IMR-90 (cell line): ENCODE results near the gene DNAH8. TPM values are rescaled to one million over a fixed set of nuclear protein-coding genes. Genes with fewer than 3 reads are reported as not detected.

Source experiments
- ATAC-seq: fragments of 200-7000 bp; cut with Tn5 transposase; 2 replicates; pipeline ENCODE4 v1.9.1; 2020; ENCODE audit warnings: low read depth, mild to moderate bottlenecking, moderate library complexity
- BruUV-seq: library from RNA; stranded (reverse); fragments of 400-500 nt; replicated peaks from 2 replicates; lab custom pipeline; 2021; lab: Mats Ljungman, UMichigan
- CTCF ChIA-PET: fragments of 300-600 bp; formaldehyde crosslinking; extraction: SDS; loops from one replicate; lab custom pipeline; 2021; ENCODE audit warnings: antibody characterized with exemption; lab: Yijun Ruan, JAX
- POLR2A ChIA-PET: fragments of 300-600 bp; sonication (Branson Sonifier 250); formaldehyde crosslinking; loops from one replicate; lab custom pipeline; 2022; ENCODE audit warnings: antibody characterized with exemption; ENCODE audit not compliant: unreplicated experiment; lab: Charles Lee
- DNase-seq: peaks from one replicate; pipeline ENCODE4 v3.0.0; 2013
- H2AFZ ChIP-seq: replicated peaks from 2 replicates; pipeline ENCODE3; 2013; ENCODE audit warnings: low read length, mild to moderate bottlenecking; ENCODE audit not compliant: poor library complexity
- H2AK5ac ChIP-seq: 2 replicates; pipeline ENCODE4 v1.6.1; 2013; ENCODE audit warnings: low read depth, low read length, inconsistent platforms
- H2AK9ac ChIP-seq: replicated peaks from 2 replicates; pipeline ENCODE3; 2013; ENCODE audit warnings: mild to moderate bottlenecking, low read depth, low read length, moderate library complexity; ENCODE audit not compliant: poor library complexity
- H2BK120ac ChIP-seq: 2 replicates; pipeline ENCODE4 v1.6.1; 2013; ENCODE audit warnings: low read depth, low read length, inconsistent platforms
- H2BK15ac ChIP-seq: 3 replicates; pipeline ENCODE4 v1.6.1; 2013; ENCODE audit warnings: low read depth, low read length, inconsistent platforms
- H2BK20ac ChIP-seq: 2 replicates; pipeline ENCODE4 v1.6.1; 2013; ENCODE audit warnings: low read depth, mild to moderate bottlenecking, inconsistent platforms, low read length, moderate library complexity
- H2BK5ac ChIP-seq: 2 replicates; pipeline ENCODE4 v1.6.1; 2013; ENCODE audit warnings: mild to moderate bottlenecking, low read depth, low read length, inconsistent platforms; ENCODE audit not compliant: poor library complexity, severe bottlenecking
- H3K14ac ChIP-seq: replicated peaks from 2 replicates; pipeline ENCODE4 v1.6.1; 2013; ENCODE audit warnings: low read depth, low read length, inconsistent platforms
- H3K18ac ChIP-seq: 2 replicates; pipeline ENCODE4 v1.6.1; 2013; ENCODE audit warnings: low read depth, low read length, control low read depth
- H3K23ac ChIP-seq: 2 replicates; pipeline ENCODE4 v1.6.1; 2013; ENCODE audit warnings: low read depth, low read length, inconsistent platforms
- H3K27ac ChIP-seq: 2 replicates; pipeline ENCODE4 v1.5.1; 2013; ENCODE audit warnings: mild to moderate bottlenecking, control low read depth, low read length; ENCODE audit not compliant: insufficient read depth
- H3K27me3 ChIP-seq: 2 replicates; pipeline ENCODE4 v1.6.1; 2013; ENCODE audit warnings: low read length; ENCODE audit not compliant: control insufficient read depth, insufficient read depth
- H3K36me3 ChIP-seq: 2 replicates; pipeline ENCODE4 v1.6.1; 2013; ENCODE audit warnings: low read length, mixed read lengths; ENCODE audit not compliant: control insufficient read depth, insufficient read depth
- H3K4ac ChIP-seq: 2 replicates; pipeline ENCODE4 v1.6.1; 2013; ENCODE audit warnings: low read depth, low read length, inconsistent platforms
- H3K4me1 ChIP-seq: 2 replicates; pipeline ENCODE4 v1.6.1; 2013; ENCODE audit warnings: low read length, mixed read lengths; ENCODE audit not compliant: control insufficient read depth, insufficient read depth
- H3K4me2 ChIP-seq: 2 replicates; pipeline ENCODE4 v1.6.1; 2013; ENCODE audit warnings: low read depth, mild to moderate bottlenecking, control low read depth, low read length, moderate library complexity
- H3K4me3 ChIP-seq: 2 replicates; pipeline ENCODE4 v1.5.1; 2013; ENCODE audit warnings: low read depth, mild to moderate bottlenecking, control low read depth, low read length, moderate library complexity; ENCODE audit not compliant: insufficient read depth
- H3K56ac ChIP-seq: 2 replicates; pipeline ENCODE4 v1.6.1; 2013; ENCODE audit warnings: low read length, inconsistent platforms; ENCODE audit not compliant: insufficient read depth; ENCODE audit errors: extremely low read depth
- H3K79me1 ChIP-seq, 2 experiments: 2 replicates each; pipeline ENCODE4 v1.6.1; 2013; ENCODE audit warnings: low read length in 2 of 2, inconsistent platforms in 1 of 2, low read depth in 1 of 2
- H3K9ac ChIP-seq: 2 replicates; pipeline ENCODE4 v1.6.1; 2013; ENCODE audit warnings: low read depth, low read length, control low read depth
- H3K9me1 ChIP-seq: 2 replicates; pipeline ENCODE4 v1.6.1; 2013; ENCODE audit warnings: low read length, inconsistent platforms; ENCODE audit not compliant: insufficient read depth
- H3K9me3 ChIP-seq: 2 replicates; pipeline ENCODE4 v1.6.1; 2013; ENCODE audit warnings: low read length; ENCODE audit not compliant: control insufficient read depth, insufficient read depth
- H4K20me1 ChIP-seq: 2 replicates; pipeline ENCODE4 v1.6.1; 2013; ENCODE audit warnings: low read length, inconsistent platforms; ENCODE audit not compliant: insufficient read depth
- H4K5ac ChIP-seq: 2 replicates; pipeline ENCODE4 v1.6.1; 2013; ENCODE audit warnings: mild to moderate bottlenecking, low read depth, low read length, control low read depth
- H4K8ac ChIP-seq, 2 experiments: 2 replicates each; pipeline ENCODE4 v1.6.1; 2013; ENCODE audit warnings: low read depth in 2 of 2, low read length in 2 of 2, control low read depth in 1 of 2, inconsistent platforms in 1 of 2
- H4K91ac ChIP-seq: 2 replicates; pipeline ENCODE4 v1.6.1; 2013; ENCODE audit warnings: low read depth, low read length, inconsistent platforms; ENCODE audit not compliant: insufficient read depth
- BHLHE40 ChIP-seq: fragments of 150-350 bp; IDR thresholded peaks from 2 replicates; pipeline ENCODE4 v1.6.1; 2016; ENCODE audit warnings: mild to moderate bottlenecking, low read depth, low read length
- FOS ChIP-seq: fragments of 150-350 bp; IDR thresholded peaks from 2 replicates; pipeline ENCODE4 v1.6.1; 2016; ENCODE audit warnings: low read depth, low read length
- MAZ ChIP-seq: IDR thresholded peaks from 2 replicates; pipeline ENCODE4 v1.6.1; 2012; ENCODE audit warnings: low read depth, mild to moderate bottlenecking, low read length, improper control_type of control experiment, moderate library complexity, borderline replicate concordance
- MXI1 ChIP-seq: IDR thresholded peaks from 2 replicates; pipeline ENCODE4 v1.6.1; 2012; ENCODE audit warnings: low read depth, mild to moderate bottlenecking, low read length, moderate library complexity, borderline replicate concordance
- NFE2L2 ChIP-seq: fragments of 150-350 bp; IDR thresholded peaks from 2 replicates; pipeline ENCODE4 v1.6.1; 2016; ENCODE audit warnings: low read depth, mild to moderate bottlenecking, low read length
- RAD21 ChIP-seq: IDR thresholded peaks from 2 replicates; pipeline ENCODE4 v1.6.1; 2012; ENCODE audit warnings: low read length, improper control_type of control experiment
- RFX5 ChIP-seq: IDR thresholded peaks from 2 replicates; pipeline ENCODE4 v1.8.0; 2012; ENCODE audit warnings: low read depth, mild to moderate bottlenecking, low read length, moderate library complexity
- SMC3 ChIP-seq: fragments of 150-350 bp; IDR thresholded peaks from 2 replicates; pipeline ENCODE4 v1.6.1; 2016; ENCODE audit warnings: low read depth, mild to moderate bottlenecking, antibody characterized with exemption, low read length, moderate library complexity
- WGBS, 2 experiments: methylation state at CpG; one replicate each; pipeline versions ENCODE4 v1.1.5 to v1.1.7; 2013; ENCODE audit warnings: missing lambda C conversion rate in 2 of 2; ENCODE audit not compliant: insufficient read length in 1 of 2; ENCODE audit errors: extremely low coverage in 2 of 2; 5-methylcytosine and 5-hydroxymethylcytosine counted together
- dilution Hi-C: fragments of 300-500 bp; cut with HindIII; formaldehyde crosslinking; loops from one replicate; pipeline ENCODE4 v1.14.3; 2018; ENCODE audit warnings: low sequenced_read_pairs; ENCODE audit not compliant: unreplicated experiment
- in situ Hi-C: fragments of 300-500 bp; cut with MboI; formaldehyde crosslinking; loops from 3 replicates; pipeline ENCODE4 v1.14.3; 2019; ENCODE audit warnings: low sequenced_read_pairs, inconsistent platforms, mixed read lengths
- intact Hi-C: fragments of 100-400 bp; cut with micrococcal nuclease; formaldehyde crosslinking; loops from 2 replicates; pipeline ENCODE4 v1.10.0; 2022
- polyA plus RNA-seq, 3 experiments: library from polyadenylated mRNA; depleted of rRNA; stranded (reverse); fragments of >200 nt; gene quantifications; 2 replicates each; pipeline ENCODE4 v1.2.3, GENCODE V29; 2012; ENCODE audit warnings: low replicate concordance in 1 of 3
- total RNA-seq: library from RNA; depleted of rRNA; stranded (reverse); fragments of >200 nt; gene quantifications from 2 replicates; pipeline ENCODE4 v1.2.3, GENCODE V29; 2012
- TF ChIP-seq, protein P1 (sequence below): fragments of 150-350 bp; IDR thresholded peaks from 2 replicates; pipeline ENCODE4 v1.6.1; 2016; ENCODE audit warnings: low read depth, mild to moderate bottlenecking, low read length, moderate library complexity, borderline replicate concordance

DNAH8 gene
- total and polyA plus RNA-seq, 2 of the 4 experiments (the other 2 are of a cell fraction), result not detected

- Histone ChIP-seq H2AFZ (no peak overlapping the region), H4K8ac (no peak overlapping the region), H2BK5ac (no peak overlapping the region), H3K27me3 (peaks cover 3% of the 10 kb centered on the region), H2AK9ac (no peak overlapping the region), H2BK120ac (no peak overlapping the region), H4K91ac (no peak overlapping the region), H2BK15ac (no peak overlapping the region), H3K9me1 (no peaks in the 10 kb centered on the region), H3K23ac (no peak overlapping the region), H3K79me1 (no peaks in the 10 kb centered on the region), H3K9me3 (no peaks in the 10 kb centered on the region), H4K20me1 (no peaks in the 10 kb centered on the region), H2BK20ac (no peak overlapping the region), H3K18ac (no peak overlapping the region), H2AK5ac (no peak overlapping the region), H3K9ac (no peak overlapping the region), H3K4ac (no peak overlapping the region), H3K4me3 (no peak overlapping the region), H3K4me1 (no peaks in the 10 kb centered on the region), H3K56ac (no peak overlapping the region), H3K27ac (no peak overlapping the region), H3K14ac (no peak overlapping the region), H4K5ac (no peak overlapping the region), H3K4me2 (no peak overlapping the region), H3K36me3 (no peaks in the 10 kb centered on the region)
- TF ChIP-seq MXI1, result no peak
- no peak for TF ChIP-seq NFE2L2
- TF ChIP-seq SMC3, result no peak
- TF ChIP-seq FOS, result no peak
- TF ChIP-seq, protein P1, sequence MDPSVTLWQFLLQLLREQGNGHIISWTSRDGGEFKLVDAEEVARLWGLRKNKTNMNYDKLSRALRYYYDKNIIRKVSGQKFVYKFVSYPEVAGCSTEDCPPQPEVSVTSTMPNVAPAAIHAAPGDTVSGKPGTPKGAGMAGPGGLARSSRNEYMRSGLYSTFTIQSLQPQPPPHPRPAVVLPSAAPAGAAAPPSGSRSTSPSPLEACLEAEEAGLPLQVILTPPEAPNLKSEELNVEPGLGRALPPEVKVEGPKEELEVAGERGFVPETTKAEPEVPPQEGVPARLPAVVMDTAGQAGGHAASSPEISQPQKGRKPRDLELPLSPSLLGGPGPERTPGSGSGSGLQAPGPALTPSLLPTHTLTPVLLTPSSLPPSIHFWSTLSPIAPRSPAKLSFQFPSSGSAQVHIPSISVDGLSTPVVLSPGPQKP, result no peak
- TF ChIP-seq RFX5, result no peak
- no peak for TF ChIP-seq MAZ
- no peak for TF ChIP-seq BHLHE40
- no peak for TF ChIP-seq RAD21
- dilution Hi-C loops, result no loop called here
- ATAC-seq (no peak), DNase-seq (no peak)
- ChIA-PET POLR2A (no interaction called here), CTCF (no interaction called here)
- in situ Hi-C loops, result no loop called here
- WGBS, 2 experiments, result no CpG with 5 or more reads among the region's 4 CpGs
- no TSS peak for BruUV-seq
- intact Hi-C loops, result no loop called here
These were observed 90.1 kb downstream of the DNAH8 start for GRCh38 chr6:38805127-38805655.
